ACHN (cell line): ENCODE measurements around the gene NAXE.
"Not testable (repeated sequence)": the region's sequence is repeated elsewhere in the genome, so short reads cannot be mapped to it uniquely, and the experiment has no call there.

Experiments
- DNase-seq: peaks from one replicate; pipeline ENCODE4 v3.0.0-alpha.2; 2015
- in situ Hi-C: cut with HindIII; loops from 2 replicates; pipeline ENCODE4 v1.10.0; 2017; ENCODE audit warnings: low sequenced_read_pairs, low pct_ligation_motif_present, low pct_unique_long_range_greater_than_20kb

Gene NAXE

DNA sequence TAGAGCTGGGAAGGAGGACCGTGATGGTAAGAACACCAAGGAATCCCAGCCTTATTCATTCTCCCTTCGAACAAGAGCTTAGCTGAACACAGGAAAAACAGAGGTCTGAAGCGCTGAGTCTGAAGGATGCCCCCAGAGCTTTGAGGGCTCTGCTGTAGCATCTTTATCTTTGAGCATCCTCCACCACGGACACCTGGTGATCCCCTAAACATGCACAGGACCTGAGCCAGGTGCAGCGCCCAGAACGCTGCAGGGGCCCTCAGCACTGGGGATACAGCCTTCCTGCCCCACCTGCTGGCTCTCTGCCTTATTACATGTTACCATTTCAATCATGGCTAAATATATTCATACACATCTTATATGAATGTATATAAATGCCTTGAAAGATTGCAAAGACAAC lies 17.4 kb downstream of the NAXE start:
- peak; percentile 55 for DNase-seq
- in situ Hi-C loops = no loop called here

DNA sequence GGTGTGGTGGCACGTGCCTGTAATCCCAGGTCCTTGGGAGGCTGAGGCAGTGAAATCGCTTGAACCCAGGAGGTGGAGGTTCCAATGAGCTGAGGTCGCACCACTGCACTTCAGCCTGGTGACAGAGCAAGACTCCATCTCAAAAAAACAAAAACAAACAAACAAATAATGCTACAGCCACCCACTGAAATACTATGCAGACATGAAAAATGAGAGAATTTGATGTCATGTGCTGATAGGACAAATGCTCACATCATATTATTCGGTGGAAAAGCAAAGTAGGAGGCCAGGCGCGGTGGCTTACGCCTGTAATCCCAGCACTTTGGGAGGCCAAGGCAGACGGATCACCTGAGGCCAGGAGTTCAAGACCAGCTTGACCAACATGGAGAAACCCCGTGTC lies 18.5 kb downstream of the NAXE start:
- DNase-seq, in situ Hi-C loops: not testable (repeated sequence)

DNA sequence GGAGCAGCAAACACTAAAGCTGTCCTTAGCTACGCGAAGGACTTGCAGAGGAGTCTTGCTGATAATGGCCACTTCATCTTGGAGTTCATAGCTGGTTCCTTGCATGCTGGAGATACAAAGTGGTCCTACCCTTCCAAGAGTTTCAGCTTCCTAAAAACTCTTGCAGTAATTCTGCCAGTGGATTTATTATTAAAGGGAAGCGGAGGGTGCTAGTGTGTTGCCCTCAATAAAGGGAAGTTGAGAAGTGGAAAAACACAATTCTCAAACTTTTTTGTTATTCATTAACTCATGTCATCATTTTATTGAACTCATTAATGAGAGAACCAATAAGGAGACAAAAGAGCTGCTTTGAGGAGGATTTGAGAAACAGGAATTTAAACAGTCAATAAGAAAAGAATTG lies 21.1 kb downstream of the NAXE start:
- in situ Hi-C loops = no loop called here
- no peak for DNase-seq

DNA sequence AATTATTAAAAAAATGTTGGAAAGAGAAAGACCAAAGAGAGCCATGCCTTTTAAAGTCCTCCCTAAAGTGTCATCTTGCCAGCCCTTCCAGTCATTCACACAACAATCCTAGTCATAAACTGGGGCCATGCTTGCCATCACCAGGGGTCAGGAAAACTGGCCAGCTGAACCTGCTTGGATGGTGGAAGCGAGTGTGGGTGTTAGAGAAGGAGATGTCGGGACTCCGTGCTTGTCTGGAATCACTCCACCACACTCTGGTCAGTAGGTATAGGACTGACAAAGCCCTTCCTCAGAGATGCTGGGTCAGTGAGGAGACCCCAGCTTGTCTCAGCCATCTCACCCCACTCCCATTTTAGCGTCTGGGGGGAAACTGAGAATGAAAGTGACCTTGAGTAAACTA lies 24.4 kb downstream of the NAXE start:
- in situ Hi-C loops = no loop called here

DNA sequence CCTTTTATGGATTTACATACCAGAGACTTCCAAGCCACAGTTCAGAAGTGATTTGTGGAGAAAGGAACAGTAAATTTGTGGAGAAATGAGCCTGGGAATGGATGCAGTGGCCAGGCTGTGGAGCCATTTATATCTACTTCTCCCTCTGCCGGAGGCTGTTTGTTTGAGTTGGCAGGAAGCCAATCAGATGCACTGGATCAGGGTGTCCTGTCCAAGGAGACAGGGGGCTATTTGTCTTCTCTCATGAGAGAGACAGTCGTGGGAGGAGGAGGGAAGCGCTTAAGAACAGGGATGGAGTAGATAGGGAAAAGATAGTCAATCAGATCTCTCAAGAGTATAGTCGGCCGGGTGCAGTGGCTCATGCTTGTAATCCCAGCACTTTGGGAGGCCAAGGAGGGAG lies 24.9 kb downstream of the NAXE start:
- DNase-seq = no peak
- in situ Hi-C loops = no loop called here

More for the DNA sequence above, 24.4 kb downstream of the NAXE start:
- no peak for DNase-seq

DNA sequence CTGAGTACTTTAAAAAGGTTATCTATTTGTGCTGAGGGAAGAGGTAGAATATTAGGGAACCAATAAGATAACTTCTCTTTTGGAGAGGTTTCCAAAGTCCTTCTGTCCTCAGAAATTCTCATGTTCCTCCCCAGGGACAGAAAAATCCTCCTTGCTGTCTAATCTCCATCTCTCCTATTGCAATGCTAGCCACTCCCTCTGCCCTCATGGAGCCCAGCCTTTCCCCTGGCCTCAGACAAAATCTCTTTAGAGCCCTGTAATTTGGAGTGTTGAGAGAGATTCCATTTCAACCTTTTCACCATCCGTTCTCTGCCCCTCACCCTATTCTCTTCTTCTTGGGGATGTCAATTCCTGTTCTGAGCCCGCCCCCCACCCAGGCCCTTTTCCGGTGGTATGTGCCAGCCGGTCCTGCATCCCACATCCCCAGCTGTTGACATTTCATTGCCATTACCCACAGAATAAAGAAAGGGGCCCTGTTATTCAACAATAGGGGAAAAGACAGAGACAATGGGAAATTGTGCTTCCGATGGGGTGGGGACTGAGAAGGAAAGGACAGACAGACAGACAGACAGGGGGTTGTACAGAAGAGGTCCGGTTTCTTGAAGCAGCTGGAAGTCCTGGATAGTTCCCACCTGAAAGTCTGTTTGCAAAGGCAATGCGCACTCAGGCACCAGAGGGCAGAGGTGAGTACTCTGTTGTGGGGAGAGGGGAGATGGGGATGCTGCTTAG lies 27.4 kb downstream of the NAXE start, which contains the start of gene HAPLN2:
Gene HAPLN2, plus strand, starts transcription at position 563 of the 729 bp plus-strand sequence. CDS start 4,076 bp downstream, outside the sequence.
- in situ Hi-C loops = no loop called here
- DNase-seq = peak; percentile 34

DNA sequence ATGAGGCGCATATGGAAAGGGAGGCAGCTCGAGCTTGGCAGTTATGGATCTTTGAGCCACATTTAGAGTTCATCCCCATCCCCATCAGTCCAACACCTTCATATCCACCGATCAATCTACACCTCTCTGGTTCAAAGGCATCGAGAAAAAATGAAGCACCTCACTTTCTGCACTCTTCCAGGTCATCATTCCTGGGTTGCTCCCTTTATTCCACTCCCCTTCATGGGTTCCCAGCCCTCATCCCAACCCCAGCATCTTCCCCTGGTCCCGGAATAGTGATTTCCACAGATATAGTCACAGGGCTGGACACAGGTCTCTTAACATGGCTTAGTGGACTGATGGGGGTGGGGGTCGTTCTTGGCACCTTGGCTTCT lies 28.0 kb downstream of the NAXE start:
- in situ Hi-C loops = no loop called here

DNA sequence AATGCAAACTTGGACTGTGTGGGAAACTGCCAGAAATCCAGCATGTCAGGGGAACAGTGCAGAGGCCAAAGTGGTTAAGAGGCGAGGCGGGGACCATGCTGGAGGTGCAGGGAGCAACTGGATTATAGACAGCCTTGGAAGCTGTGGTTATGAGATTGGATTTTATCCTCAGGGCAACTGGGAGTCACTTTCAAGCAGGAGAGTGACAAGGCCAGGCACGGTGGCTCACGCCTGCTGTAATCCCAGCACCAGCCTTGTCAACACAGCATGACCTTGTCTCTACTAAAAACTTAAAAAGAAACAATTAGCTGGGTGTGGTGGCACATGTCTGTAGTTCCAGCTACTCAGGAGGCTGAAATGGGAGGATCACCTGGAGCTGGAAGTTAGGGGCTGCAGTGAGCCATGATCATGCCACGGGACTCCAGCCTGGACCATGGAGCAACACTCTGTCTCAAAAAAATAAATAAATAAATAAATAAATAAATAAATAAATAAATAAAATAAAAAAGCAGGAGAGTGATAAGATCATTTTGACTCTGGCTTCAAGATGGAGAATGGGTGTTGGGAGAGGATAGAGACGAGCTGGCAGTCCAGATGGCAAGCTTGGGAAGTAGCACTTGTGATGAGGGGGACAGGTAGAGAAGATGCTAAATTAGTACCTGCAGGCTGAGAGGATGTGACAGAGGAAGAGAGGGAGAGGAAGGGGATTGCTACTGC lies 31.2 kb downstream of the NAXE start:
- in situ Hi-C loops = no loop called here
- DNase-seq = no peak

More for the DNA sequence above, 28.0 kb downstream of the NAXE start:
- DNase-seq = no peak

DNA sequence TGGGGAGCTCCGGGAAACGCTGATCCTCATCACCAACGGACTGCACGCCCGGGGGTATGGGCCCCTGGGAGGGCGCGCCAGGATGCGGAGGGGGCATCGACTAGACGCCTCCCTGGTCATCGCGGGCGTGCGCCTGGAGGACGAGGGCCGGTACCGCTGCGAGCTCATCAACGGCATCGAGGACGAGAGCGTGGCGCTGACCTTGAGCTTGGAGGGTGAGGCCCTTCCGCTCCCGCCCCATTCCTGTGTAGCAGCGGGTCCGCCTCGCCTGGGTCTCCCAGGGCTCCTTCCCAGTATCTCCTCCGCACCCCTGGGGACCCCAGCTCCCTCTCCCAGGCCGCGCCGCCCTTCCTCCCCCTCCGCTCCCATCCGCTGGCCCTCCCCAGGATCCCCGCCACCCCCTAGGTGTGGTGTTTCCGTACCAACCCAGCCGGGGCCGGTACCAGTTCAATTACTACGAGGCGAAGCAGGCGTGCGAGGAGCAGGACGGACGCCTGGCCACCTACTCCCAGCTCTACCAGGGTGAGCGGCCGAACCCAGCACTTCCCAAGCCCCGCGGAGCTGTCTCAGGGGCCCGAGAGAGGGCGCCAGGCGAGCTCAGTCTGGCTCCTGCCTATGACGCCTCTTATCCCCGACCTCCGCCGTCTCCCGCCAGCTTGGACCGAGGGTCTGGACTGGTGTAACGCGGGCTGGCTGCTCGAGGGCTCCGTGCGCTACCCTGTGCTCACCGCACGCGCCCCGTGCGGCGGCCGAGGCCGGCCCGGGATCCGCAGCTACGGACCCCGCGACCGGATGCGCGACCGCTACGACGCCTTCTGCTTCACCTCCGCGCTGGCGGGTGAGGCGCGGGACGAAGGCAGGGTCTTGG lies 32.6 kb downstream of the NAXE start:
- peak; percentile 61 for DNase-seq
- in situ Hi-C loops = no loop called here

DNA sequence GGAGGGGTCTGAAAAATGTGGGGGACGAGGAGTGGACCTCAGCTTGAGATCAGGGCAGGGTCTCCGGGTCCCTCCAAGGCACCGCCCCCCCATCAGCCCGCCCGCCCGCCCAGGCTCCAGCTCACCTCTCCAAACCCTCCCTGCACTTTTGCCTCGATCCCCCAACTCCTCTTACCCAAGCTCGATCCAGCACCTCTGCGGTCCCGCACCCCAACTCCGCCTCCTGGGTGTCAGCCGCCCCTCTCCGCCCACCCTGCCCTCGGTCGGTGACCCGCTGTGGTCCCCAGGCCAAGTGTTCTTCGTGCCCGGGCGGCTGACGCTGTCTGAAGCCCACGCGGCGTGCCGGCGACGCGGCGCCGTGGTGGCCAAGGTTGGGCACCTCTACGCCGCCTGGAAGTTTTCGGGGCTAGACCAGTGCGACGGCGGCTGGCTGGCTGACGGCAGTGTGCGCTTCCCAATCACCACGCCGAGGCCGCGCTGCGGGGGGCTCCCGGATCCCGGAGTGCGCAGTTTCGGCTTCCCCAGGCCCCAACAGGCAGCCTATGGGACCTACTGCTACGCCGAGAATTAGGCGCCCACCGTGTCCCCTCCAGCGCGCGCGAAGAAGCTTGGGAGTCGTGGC lies 33.3 kb downstream of the NAXE start:
- in situ Hi-C loops = no loop called here
- no peak for DNase-seq

DNA sequence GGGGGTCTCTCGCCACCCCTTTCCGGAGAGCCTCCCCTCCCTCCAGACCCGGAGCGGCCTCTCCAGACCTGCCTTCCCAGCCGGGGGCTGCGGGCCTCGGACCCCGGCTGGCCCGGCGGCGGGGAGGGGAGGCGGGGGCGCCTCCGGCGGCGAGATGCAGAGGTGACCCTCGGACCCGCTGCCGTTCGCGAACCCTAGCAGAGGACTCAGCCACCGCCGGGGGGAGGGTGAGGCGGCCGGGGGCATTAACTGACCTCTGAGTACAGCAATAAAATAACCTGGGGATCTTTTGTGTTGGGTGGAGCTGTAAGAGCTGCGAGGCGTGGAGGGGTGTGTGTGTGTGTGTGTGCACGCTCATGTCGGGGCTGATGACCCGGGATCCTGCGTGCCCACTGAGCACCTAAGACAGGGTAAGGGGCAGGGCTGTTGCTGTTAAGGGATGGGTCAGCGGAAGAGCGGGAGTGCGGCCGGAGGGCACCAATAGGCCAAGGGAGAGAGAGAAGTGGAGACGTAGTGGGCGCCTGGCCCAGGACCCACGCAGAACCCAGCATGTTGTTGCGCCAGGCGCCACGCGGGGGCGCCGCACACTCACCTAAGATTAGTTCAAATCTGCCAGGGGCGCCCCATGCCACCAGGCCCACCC lies 34.0 kb downstream of the NAXE start:
- in situ Hi-C loops = no loop called here
- DNase-seq = peak; percentile 53

DNA sequence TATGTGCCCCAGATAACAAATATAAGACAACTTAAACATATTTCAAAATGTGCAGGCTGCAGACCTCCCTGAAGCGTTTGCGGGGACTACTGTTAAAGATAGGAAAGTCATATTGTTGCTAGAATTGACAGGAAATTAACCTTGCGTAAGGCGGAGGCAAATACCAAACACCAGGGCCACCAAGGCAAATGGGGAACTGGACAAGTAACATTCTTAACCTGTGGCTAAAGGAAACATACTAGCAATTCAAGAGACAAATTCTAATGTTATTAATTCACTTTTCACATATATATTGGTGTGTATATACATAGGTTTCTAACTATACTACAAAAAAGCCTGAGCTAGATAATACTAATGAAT lies 34.5 kb downstream of the NAXE start:
- in situ Hi-C loops = no loop called here
- no peak for DNase-seq

DNA sequence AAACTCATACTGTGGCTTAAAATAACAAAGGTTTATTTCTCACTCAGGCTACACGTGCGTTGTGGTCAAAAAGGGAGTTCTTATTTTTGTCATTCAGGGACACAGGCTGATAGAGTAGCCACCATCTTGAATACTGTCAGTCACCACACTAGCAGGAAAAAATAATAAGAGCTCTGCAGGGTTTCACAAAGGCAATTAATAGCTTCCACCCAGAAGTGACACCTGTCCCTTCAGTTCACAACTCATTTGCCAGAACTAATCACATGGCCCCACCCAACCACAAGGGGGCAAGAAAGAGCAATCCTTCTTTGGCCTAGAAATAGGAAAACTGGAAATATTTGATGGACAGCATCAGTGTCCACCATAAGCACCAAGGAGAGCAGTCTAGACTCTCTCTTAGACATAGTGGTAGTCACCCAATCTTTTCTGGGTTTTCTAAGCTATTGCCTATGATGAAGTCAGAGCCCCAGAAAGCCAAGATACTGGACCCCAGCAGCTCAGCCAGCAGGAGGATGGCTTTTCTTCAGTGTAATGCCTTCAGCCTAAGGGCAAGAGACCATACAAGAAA lies 35.8 kb downstream of the NAXE start:
- in situ Hi-C loops = no loop called here
- DNase-seq = peak; percentile 73

DNA sequence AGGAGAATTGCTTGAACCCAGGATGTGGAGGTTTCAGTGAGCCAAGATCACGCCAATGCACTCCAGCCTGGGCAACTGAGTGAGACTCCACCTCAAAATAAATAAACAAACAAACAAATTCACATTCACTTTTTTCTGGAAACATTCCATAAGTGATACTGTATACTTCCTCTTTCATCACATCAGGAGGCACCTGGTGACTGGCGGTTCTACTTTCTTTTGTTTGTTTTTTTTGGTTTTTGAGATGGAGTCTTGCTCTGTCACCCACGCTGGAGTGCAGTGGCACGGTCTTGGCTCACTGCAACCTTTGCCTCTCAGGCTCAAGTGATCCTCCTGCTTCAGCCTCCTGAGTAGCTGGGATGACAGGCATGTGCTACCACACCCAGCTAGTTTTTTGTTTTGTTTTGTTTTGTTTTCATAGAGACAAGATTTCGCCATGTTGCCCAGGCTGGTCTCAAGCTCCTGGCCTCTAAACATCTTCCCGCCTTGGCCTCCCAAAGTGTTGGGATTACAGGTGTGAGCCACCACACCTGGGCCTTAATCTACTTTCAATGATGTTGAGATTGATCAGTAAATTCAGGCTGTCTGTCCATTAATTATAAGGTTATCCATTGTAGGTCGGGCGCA lies 38.4 kb downstream of the NAXE start:
- DNase-seq = no peak
- in situ Hi-C loops = no loop called here

DNA sequence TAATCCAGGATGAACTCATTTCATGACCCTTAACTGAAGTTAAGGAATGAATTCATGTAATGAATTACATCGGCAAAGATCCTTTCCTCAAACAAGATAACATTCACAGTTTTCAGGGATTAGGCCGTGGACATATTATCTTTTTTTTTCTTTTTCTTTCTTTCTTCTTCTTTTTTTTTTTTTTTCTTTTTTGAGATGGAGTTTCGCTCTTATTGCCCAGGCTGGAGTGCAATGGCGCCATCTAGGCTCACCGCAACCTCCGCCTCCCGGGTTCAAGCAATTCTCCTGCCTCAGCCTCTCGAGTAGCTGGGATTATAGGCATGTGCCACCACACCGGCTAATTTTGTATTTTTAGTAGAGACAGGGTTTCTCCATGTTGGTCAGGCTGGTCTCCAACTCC lies 39.6 kb downstream of the NAXE start:
- in situ Hi-C loops, DNase-seq: not testable (repeated sequence)

DNA sequence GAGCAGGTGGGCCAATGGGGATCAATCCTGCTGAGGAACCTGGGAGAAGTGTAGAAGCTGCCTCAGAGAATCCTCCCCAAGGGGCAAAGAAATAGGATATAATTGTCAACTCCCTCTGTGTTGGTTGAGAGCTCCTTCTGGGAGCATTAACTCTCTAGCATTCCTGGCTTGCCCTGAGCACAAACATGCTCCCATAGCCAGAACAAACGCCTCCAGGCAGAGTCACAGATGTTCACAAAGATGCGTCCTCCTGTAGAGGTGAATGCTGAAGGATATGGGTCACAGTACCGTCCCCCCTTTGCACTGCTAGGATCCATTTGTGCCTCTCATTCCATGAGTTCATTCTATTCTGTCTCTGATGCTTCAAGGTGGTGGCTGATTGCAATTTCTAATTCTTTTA lies 40.8 kb downstream of the NAXE start:
- no peak for DNase-seq

DNA sequence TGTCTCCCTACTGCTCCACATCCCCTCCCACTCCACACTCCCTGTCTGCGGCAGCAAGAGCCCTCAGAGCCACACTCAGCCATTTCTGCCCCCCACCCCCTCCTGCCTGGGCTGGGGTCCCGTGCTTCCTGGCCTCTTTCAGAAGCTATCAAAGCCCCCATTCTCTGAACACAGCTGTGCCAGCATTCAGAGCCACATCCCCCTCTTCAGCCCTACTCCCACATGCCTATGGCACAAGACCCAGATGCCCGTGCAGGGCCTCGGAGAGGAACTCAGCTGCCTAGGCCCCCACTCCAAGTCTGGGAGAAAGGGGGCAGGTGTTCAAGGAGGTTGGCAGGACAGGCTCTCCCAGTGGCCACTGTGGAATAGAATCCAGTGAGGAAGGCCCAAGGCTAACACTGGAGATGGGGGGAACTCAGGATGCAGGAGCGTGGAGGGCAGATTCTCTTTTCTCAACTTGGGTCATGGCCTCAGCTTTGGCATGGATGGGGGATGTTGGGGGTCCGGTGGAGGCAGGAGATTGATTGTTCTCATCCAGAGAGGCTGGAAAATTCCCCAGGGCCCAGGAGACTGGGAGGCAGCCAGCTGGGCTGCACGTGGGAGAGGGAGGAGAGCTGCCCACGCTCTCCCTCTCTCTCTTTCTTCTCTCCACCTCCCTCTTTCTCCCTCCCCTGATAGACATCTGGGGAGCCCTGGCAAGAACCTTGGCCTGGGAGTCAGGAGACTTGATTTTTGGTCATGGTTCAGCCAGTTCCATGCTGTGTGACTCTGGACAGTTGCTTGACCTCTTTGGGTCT lies 46.8 kb downstream of the NAXE start:
- in situ Hi-C loops = no loop called here
- DNase-seq = no peak

More for the DNA sequence above, 40.8 kb downstream of the NAXE start:
- in situ Hi-C loops = no loop called here
